ENCODE measurements around the gene EHD1. TPM values are rescaled to one million over a fixed set of nuclear protein-coding genes. Genes with fewer than 3 reads are reported as not detected.

Gene EHD1
- polyA plus RNA-seq, 1 donor (not counting 4 experiments of a cell fraction or from before 2014, with no cell fraction given): 73.9 TPM

DNA sequence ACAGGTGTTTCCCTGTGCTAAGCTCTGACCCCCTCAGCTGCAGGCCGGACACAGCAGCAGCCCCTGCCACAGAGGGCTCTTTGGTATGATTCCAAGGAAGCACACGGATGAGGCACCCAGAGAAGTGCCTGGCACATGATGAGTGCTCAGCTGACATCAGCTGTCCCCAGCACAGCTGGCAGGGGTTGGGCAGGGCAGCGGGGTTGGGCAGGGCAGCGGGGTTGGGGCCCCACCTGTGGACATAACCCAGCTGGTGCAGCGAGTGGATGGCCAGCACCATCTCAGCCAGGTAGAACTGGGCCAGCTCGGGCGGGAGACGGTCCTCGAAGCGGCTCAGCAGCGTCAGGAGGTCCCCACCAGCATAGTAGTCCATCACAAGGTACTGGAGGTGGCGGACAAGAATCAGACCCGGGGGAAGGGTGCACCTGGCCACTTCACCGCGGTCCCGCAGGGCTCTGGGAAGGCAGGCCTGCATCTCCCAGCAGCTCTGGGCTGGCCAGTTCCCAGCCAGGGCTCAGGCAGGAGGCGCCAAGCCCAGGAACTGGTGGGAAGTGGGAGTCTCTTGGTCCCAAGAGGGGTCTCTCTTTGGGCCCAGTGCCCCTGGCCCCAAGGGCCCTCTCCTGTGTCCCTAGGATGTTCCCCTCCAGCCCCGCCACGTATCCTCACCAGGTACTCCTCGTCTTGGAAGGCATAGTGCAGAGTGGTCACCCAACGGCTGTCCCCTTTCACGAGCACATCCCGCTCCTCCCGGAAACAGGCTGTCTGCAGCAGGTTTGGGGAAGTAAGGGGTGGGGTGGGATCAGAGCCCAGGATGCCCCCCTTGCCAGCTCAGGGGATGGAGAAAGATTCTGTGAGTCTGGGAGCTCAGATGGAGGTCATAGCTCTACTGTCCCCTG lies 38.3 kb downstream of the EHD1 start:
- dilution Hi-C loops (cut with MboI; ENCODE audit: extremely low pct_ligation_motif_present, low sequenced_read_pairs): no loop called here
- Histone ChIP-seq H3K79me2 (ENCODE audit: control insufficient read depth, insufficient read depth, low read length) (peaks cover 13% of the 10 kb centered on the region), H3K27me3 (ENCODE audit: control insufficient read depth, extremely low read depth, insufficient read depth, low read length) (no peaks in the 10 kb centered on the region), H3K9ac (ENCODE audit: control insufficient read depth, extremely low read depth, insufficient read depth, low read length) (no peak overlapping the region), H3K27ac (ENCODE audit: control insufficient read depth, insufficient read depth, low read length) (no peak overlapping the region), H4K20me1 (ENCODE audit: control insufficient read depth, extremely low read depth, insufficient read depth, low read length) (no peaks in the 10 kb centered on the region), H3K4me3 (ENCODE audit: control insufficient read depth in 2 of 3, extremely low read depth in 1 of 3, insufficient read depth in 2 of 3, low read depth in 1 of 3, low read length in 3 of 3) (no peak overlapping the region), H3K4me1 (ENCODE audit: control insufficient read depth, extremely low read depth, insufficient read depth, low read length) (peaks cover 34% of the 10 kb centered on the region), H3K36me3 (ENCODE audit: control insufficient read depth in 2 of 2, extremely low read depth in 1 of 2, insufficient read depth in 2 of 2, low read length in 2 of 2) (peaks cover 16 to 17% of the 10 kb centered on the region in 2 experiments), H3K9me1 (ENCODE audit: control insufficient read depth, extremely low read depth, insufficient read depth, low read length) (no peaks in the 10 kb centered on the region), H2AFZ (ENCODE audit: control insufficient read depth, low read length) (no peak overlapping the region), H3K4me2 (ENCODE audit: control insufficient read depth, extremely low read depth, insufficient read depth, low read depth, low read length) (no peak overlapping the region), H3K9me3 (ENCODE audit: control insufficient read depth, low read depth, low read length) (no peaks in the 10 kb centered on the region)
- no peak for TF ChIP-seq EZH2 (IDR thresholded peaks at IDR 0.05; ENCODE audit: low read length)
- TF ChIP-seq, protein P1, sequence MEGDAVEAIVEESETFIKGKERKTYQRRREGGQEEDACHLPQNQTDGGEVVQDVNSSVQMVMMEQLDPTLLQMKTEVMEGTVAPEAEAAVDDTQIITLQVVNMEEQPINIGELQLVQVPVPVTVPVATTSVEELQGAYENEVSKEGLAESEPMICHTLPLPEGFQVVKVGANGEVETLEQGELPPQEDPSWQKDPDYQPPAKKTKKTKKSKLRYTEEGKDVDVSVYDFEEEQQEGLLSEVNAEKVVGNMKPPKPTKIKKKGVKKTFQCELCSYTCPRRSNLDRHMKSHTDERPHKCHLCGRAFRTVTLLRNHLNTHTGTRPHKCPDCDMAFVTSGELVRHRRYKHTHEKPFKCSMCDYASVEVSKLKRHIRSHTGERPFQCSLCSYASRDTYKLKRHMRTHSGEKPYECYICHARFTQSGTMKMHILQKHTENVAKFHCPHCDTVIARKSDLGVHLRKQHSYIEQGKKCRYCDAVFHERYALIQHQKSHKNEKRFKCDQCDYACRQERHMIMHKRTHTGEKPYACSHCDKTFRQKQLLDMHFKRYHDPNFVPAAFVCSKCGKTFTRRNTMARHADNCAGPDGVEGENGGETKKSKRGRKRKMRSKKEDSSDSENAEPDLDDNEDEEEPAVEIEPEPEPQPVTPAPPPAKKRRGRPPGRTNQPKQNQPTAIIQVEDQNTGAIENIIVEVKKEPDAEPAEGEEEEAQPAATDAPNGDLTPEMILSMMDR (optimal IDR thresholded peaks at IDR 0.05 in 1 of 3, IDR thresholded peaks at IDR 0.05 in 1 of 3, conservative IDR thresholded peaks at IDR 0.05 in 1 of 3; ENCODE audit: extremely low read depth in 1 of 3, insufficient read depth in 2 of 3, low read length in 3 of 3): no peak
- FAIRE-seq (no peak), DNase-seq (ENCODE audit: low read depth, low spot score) (no peak)

DNA sequence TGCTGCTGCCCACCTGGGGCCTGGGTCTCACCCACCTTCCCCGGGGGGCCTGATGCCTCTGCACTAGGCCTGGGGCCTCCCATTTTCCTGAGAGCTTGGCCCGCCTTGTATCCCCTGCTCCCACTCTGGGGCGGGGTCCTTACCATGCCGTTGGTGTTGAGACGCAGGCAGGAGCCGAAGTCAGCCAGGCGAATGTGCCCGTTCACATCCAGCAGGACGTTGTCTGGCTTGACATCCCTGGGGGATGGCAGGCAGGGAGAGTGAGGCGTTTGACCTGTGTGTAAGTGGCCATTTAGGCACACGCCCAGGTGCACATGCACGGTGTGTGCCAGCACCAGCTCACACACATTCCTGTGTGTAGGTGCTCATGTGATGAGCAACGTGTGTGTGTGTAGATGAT lies 39.1 kb downstream of the EHD1 start:
- dilution Hi-C loops (cut with MboI; ENCODE audit: extremely low pct_ligation_motif_present, low sequenced_read_pairs): no loop called here
- Histone ChIP-seq H2AFZ (ENCODE audit: control insufficient read depth, low read length) (no peak overlapping the region), H3K9me3 (ENCODE audit: control insufficient read depth, low read depth, low read length) (no peaks in the 10 kb centered on the region), H3K9ac (ENCODE audit: control insufficient read depth, extremely low read depth, insufficient read depth, low read length) (no peak overlapping the region), H3K79me2 (ENCODE audit: control insufficient read depth, insufficient read depth, low read length) (peaks cover 13% of the 10 kb centered on the region), H3K36me3 (ENCODE audit: control insufficient read depth in 2 of 2, extremely low read depth in 1 of 2, insufficient read depth in 2 of 2, low read length in 2 of 2) (peaks cover 16 to 22% of the 10 kb centered on the region in 2 experiments), H3K4me1 (ENCODE audit: control insufficient read depth, extremely low read depth, insufficient read depth, low read length) (peaks cover 36% of the 10 kb centered on the region), H3K4me2 (ENCODE audit: control insufficient read depth, extremely low read depth, insufficient read depth, low read depth, low read length) (no peak overlapping the region), H3K9me1 (ENCODE audit: control insufficient read depth, extremely low read depth, insufficient read depth, low read length) (no peaks in the 10 kb centered on the region), H3K4me3 (ENCODE audit: control insufficient read depth in 2 of 3, extremely low read depth in 1 of 3, insufficient read depth in 2 of 3, low read depth in 1 of 3, low read length in 3 of 3) (no peak overlapping the region), H3K27me3 (ENCODE audit: control insufficient read depth, extremely low read depth, insufficient read depth, low read length) (no peaks in the 10 kb centered on the region), H4K20me1 (ENCODE audit: control insufficient read depth, extremely low read depth, insufficient read depth, low read length) (no peaks in the 10 kb centered on the region), H3K27ac (ENCODE audit: control insufficient read depth, insufficient read depth, low read length) (no peak overlapping the region)
- DNase-seq (ENCODE audit: low read depth, low spot score) (no peak), FAIRE-seq (no peak)
- TF ChIP-seq EZH2 (IDR thresholded peaks at IDR 0.05; ENCODE audit: low read length): no peak
- TF ChIP-seq, protein P1 (optimal IDR thresholded peaks at IDR 0.05 in 1 of 3, IDR thresholded peaks at IDR 0.05 in 1 of 3, conservative IDR thresholded peaks at IDR 0.05 in 1 of 3; ENCODE audit: extremely low read depth in 1 of 3, insufficient read depth in 2 of 3, low read length in 3 of 3): no peak
